Measurements from ENCODE around the gene VIT.

Gene VIT

GRCh38 chr2:36653967-36654694 lies 42.4 kb upstream of the VIT start:
- Histone ChIP-seq H3K4me3 (replicated peaks; ENCODE audit: insufficient read depth, low read length) (no peak overlapping the region), H3K27me3 (ENCODE audit: insufficient read depth, poor library complexity, severe bottlenecking) (no peaks in the 10 kb centered on the region), H3K27ac (replicated peaks) (no peak overlapping the region)
- TF ChIP-seq POLR2AphosphoS5 (IDR thresholded peaks at IDR 0.05; ENCODE audit: low read depth) (no peak), GABPA (IDR thresholded peaks at IDR 0.05; ENCODE audit: low read depth) (no peak), SPI1 (IDR thresholded peaks at IDR 0.05; ENCODE audit: borderline replicate concordance, low read depth) (no peak), CTCF (IDR thresholded peaks at IDR 0.05; ENCODE audit: insufficient read depth, low read length) (no peak), REST (IDR thresholded peaks at IDR 0.05; ENCODE audit: insufficient replicate concordance, low read depth) (no peak)
- DNase-seq (ENCODE audit: low read depth in 1 of 2, low spot score in 1 of 2) = no peak

DNA sequence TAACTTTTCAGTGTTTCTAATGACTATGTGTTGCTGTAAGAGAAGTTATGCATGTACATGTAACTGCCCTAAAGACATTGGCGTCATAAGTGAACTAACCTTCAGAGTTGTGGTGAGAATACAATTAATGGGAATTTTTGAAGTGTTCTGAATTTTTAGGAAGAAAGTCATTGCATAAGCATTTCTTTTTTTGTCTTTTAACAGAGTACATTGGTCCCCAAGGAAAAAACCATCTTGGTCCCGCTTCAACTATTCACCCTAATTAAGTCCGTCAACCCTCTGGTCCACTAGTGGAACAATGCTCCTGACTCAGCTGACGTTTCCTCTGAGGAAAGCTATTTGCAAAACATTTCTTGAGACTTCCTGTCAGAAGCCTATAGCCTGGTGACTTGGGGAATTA lies 41.1 kb upstream of the VIT start:
- H3K27ac ChIP-seq (replicated peaks) = no peak overlapping the region
- TF ChIP-seq GABPA (IDR thresholded peaks at IDR 0.05; ENCODE audit: low read depth) = no peak
- no peak for TF ChIP-seq REST (IDR thresholded peaks at IDR 0.05; ENCODE audit: insufficient replicate concordance, low read depth)
- TF ChIP-seq SPI1 (IDR thresholded peaks at IDR 0.05; ENCODE audit: borderline replicate concordance, low read depth) = no peak
- TF ChIP-seq POLR2AphosphoS5 (IDR thresholded peaks at IDR 0.05; ENCODE audit: low read depth) = no peak
- TF ChIP-seq CTCF (IDR thresholded peaks at IDR 0.05; ENCODE audit: insufficient read depth, low read length) = no peak
- no peaks in the 10 kb centered on the region for H3K27me3 ChIP-seq (ENCODE audit: insufficient read depth, poor library complexity, severe bottlenecking)
- H3K4me3 ChIP-seq (replicated peaks; ENCODE audit: insufficient read depth, low read length) = no peak overlapping the region
- no peak for DNase-seq (ENCODE audit: low read depth in 1 of 2, low spot score in 1 of 2)

DNA sequence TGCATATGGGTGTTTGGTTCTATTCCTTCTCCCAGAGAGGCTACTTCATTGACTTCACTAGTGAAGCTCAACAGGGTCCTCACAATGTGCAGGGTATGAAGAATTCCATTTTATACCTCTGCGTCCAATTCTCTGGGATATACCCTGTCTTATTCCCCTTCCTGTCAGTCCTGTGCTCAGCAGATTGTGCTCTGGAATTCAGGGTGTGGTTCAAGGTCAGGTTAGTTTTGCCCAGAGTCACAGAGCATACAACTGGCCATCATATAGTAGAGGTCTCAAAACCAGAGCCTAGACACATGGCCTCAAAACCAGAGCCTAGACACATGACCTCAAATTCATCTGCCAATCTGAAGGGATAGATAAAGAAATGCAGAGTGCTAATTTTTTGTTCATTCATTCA lies 38.8 kb upstream of the VIT start:
- TF ChIP-seq GABPA (IDR thresholded peaks at IDR 0.05; ENCODE audit: low read depth) (no peak), CTCF (IDR thresholded peaks at IDR 0.05; ENCODE audit: insufficient read depth, low read length) (no peak), POLR2AphosphoS5 (IDR thresholded peaks at IDR 0.05; ENCODE audit: low read depth) (no peak), SPI1 (IDR thresholded peaks at IDR 0.05; ENCODE audit: borderline replicate concordance, low read depth) (no peak), REST (IDR thresholded peaks at IDR 0.05; ENCODE audit: insufficient replicate concordance, low read depth) (no peak)
- H3K4me3 ChIP-seq (replicated peaks; ENCODE audit: insufficient read depth, low read length) = no peak overlapping the region
- H3K27ac ChIP-seq (replicated peaks) = no peak overlapping the region
- H3K27me3 ChIP-seq (ENCODE audit: insufficient read depth, poor library complexity, severe bottlenecking) = no peaks in the 10 kb centered on the region
- DNase-seq (ENCODE audit: low read depth in 1 of 2, low spot score in 1 of 2) = no peak

All from HL-60 (cell line).